ENCODE results near the gene ATG2B.

DNA sequence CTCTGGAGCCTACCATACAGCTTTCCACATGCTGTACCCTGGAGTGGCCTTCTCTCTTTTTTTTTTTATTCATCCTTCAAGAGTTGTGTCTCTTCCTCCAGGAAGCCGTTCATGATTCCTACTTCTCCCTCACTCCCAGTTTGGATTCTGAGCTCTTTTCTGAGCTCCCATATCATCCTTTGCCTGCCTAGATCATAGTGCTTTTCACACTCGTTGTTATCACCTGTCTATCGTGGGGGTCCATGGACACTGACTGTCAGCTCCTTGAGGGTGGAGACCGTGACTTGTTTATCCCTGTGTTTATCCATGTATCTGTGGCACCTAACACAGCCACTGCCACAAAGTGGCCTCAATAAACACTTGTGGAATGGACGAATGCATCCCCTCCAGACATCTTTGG, 35.8 kb upstream of the ATG2B start:
- TF ChIP-seq CTCF (IDR thresholded peaks at IDR 0.05) (no peak), EZH2 (IDR thresholded peaks at IDR 0.05; ENCODE audit: borderline replicate concordance, insufficient read depth, low read depth, low read length, poor library complexity, severe bottlenecking) (no peak)
